ENCODE measurements around the gene PTPRA.
A peak's percentile ranks its signal among the peaks of the same experiment; 100 is the strongest.

The PTPRA gene

DNA sequence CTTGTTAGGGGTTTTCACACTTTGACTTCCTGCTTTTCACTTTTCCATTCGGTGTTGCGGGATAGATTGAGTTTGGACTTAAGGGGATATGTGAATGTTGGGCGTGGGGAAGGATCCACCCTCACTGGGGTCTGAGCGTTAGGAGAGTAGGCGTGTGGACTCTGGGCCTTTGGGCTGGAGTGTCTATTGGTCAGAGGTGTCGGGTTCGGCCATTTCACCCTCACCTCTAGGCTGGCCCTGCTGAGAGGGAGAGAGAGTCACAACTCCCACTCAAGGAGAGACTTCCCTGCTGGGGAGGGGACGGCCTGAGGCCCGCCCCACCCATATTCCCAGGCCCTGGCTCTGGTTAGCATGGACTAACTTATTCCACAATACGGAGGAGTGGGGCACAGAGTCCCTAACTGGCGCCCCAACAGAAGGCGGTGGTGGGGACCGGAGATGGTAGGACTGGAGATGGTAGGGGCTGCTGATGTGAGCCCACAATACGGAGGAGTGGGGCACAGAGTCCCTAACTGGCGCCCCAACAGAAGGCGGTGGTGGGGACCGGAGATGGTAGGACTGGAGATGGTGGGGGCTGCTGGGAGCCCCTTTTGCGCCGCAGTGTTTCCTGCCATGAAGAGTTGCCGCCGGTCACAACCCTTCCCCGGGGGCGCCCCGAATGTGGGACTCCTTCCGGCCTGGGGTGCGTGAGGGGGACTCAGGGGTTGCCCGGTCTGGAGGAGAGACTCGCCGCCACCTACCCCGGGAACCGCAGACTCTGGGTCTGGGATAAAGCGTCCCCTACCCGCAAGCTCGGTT, 1.4 kb upstream of the PTPRA start:
- Histone ChIP-seq H3K79me2 (ENCODE audit: control insufficient read depth, low read length) (peaks cover 33% of the 10 kb centered on the region), H3K4me2 (ENCODE audit: low read length) (peak overlapping the region; percentile 99), H3K4me1 (ENCODE audit: control insufficient read depth, low read length) (peaks cover 27% of the 10 kb centered on the region), H3K4me3 (ENCODE audit: low read length) (peak overlapping the region; percentile 85), H3K27ac (ENCODE audit: low read depth, low read length) (no peak overlapping the region), H3K9me2 (replicated peaks; ENCODE audit: control insufficient read depth, low read length) (no peaks in the 10 kb centered on the region), H3K9me3 (ENCODE audit: control insufficient read depth, insufficient read depth, low read length) (no peaks in the 10 kb centered on the region), H4K20me1 (ENCODE audit: control insufficient read depth, insufficient read depth, low read depth, low read length) (peaks cover 14% of the 10 kb centered on the region), H3F3A (ENCODE audit: control insufficient read depth, insufficient read depth) (peaks cover 2% of the 10 kb centered on the region), H3K27me3 (ENCODE audit: control insufficient read depth, low read length) (peaks cover 17% of the 10 kb centered on the region), H3K36me3 (ENCODE audit: control insufficient read depth, low read length) (peaks cover 21% of the 10 kb centered on the region)
- TF ChIP-seq, protein P1, sequence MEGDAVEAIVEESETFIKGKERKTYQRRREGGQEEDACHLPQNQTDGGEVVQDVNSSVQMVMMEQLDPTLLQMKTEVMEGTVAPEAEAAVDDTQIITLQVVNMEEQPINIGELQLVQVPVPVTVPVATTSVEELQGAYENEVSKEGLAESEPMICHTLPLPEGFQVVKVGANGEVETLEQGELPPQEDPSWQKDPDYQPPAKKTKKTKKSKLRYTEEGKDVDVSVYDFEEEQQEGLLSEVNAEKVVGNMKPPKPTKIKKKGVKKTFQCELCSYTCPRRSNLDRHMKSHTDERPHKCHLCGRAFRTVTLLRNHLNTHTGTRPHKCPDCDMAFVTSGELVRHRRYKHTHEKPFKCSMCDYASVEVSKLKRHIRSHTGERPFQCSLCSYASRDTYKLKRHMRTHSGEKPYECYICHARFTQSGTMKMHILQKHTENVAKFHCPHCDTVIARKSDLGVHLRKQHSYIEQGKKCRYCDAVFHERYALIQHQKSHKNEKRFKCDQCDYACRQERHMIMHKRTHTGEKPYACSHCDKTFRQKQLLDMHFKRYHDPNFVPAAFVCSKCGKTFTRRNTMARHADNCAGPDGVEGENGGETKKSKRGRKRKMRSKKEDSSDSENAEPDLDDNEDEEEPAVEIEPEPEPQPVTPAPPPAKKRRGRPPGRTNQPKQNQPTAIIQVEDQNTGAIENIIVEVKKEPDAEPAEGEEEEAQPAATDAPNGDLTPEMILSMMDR (IDR thresholded peaks at IDR 0.05; ENCODE audit: low read depth, low read length, poor library complexity, severe bottlenecking), result no peak
- TF ChIP-seq EZH2phosphoT487 (IDR thresholded peaks at IDR 0.05; ENCODE audit: borderline replicate concordance, low read length), result no peak

- Histone ChIP-seq H3K79me2 (ENCODE audit: control insufficient read depth, low read length) (peaks cover 40% of the 10 kb centered on the region), H3K27ac (ENCODE audit: low read depth, low read length) (no peak overlapping the region), H3K9me3 (ENCODE audit: control insufficient read depth, insufficient read depth, low read length) (no peaks in the 10 kb centered on the region), H3F3A (ENCODE audit: control insufficient read depth, insufficient read depth) (peaks cover 2% of the 10 kb centered on the region), H3K4me3 (ENCODE audit: low read length) (peak overlapping the region; percentile 85), H4K20me1 (ENCODE audit: control insufficient read depth, insufficient read depth, low read depth, low read length) (peaks cover 16% of the 10 kb centered on the region), H3K27me3 (ENCODE audit: control insufficient read depth, low read length) (peaks cover 17% of the 10 kb centered on the region), H3K9me2 (replicated peaks; ENCODE audit: control insufficient read depth, low read length) (no peaks in the 10 kb centered on the region), H3K4me2 (ENCODE audit: low read length) (peak overlapping the region; percentile 99), H3K36me3 (ENCODE audit: control insufficient read depth, low read length) (peaks cover 24% of the 10 kb centered on the region), H3K4me1 (ENCODE audit: control insufficient read depth, low read length) (peaks cover 27% of the 10 kb centered on the region)
- peak; percentile 44; the same call in 1 of the 2 replicates for TF ChIP-seq EZH2phosphoT487 (IDR thresholded peaks at IDR 0.05; ENCODE audit: borderline replicate concordance, low read length)
- TF ChIP-seq, protein P1 (IDR thresholded peaks at IDR 0.05; ENCODE audit: low read depth, low read length, poor library complexity, severe bottlenecking), result peak; percentile 50
These were observed 747 bp upstream of the PTPRA start for GRCh38 chr20:2872459-2873009.

- peak overlapping the region; percentile 85 for H3K4me3 ChIP-seq (ENCODE audit: low read length)
- peak overlapping the region; percentile 20; the same call in 1 of the 2 replicates for H3K27ac ChIP-seq (ENCODE audit: low read depth, low read length)
- H3K4me2 ChIP-seq (ENCODE audit: low read length), result peak overlapping the region; percentile 83
- H3K9me3 ChIP-seq (ENCODE audit: control insufficient read depth, insufficient read depth, low read length), result no peaks in the 10 kb centered on the region
- H3K9me2 ChIP-seq (replicated peaks; ENCODE audit: control insufficient read depth, low read length), result no peaks in the 10 kb centered on the region
- peaks cover 27% of the 10 kb centered on the region for H3K4me1 ChIP-seq (ENCODE audit: control insufficient read depth, low read length)
- peaks cover 2% of the 10 kb centered on the region for H3F3A ChIP-seq (ENCODE audit: control insufficient read depth, insufficient read depth)
- H3K27me3 ChIP-seq (ENCODE audit: control insufficient read depth, low read length), result peaks cover 17% of the 10 kb centered on the region
- H3K79me2 ChIP-seq (ENCODE audit: control insufficient read depth, low read length), result peaks cover 49% of the 10 kb centered on the region
- H3K36me3 ChIP-seq (ENCODE audit: control insufficient read depth, low read length), result peaks cover 24% of the 10 kb centered on the region
- peaks cover 18% of the 10 kb centered on the region for H4K20me1 ChIP-seq (ENCODE audit: control insufficient read depth, insufficient read depth, low read depth, low read length)
- no peak for TF ChIP-seq EZH2phosphoT487 (IDR thresholded peaks at IDR 0.05; ENCODE audit: borderline replicate concordance, low read length)
- TF ChIP-seq, protein P1 (IDR thresholded peaks at IDR 0.05; ENCODE audit: low read depth, low read length, poor library complexity, severe bottlenecking), result no peak
These were observed 413 bp downstream of the PTPRA start for GRCh38 chr20:2873747-2874041.
